Skeletal muscle satellite cell (primary cell): ENCODE results near the gene PCDH10.
A peak's percentile ranks its signal among the peaks of the same experiment; 100 is the strongest.

Source experiments
- H3K27me3 ChIP-seq: 2 replicates; pipeline ENCODE4 v1.7.0; 2013; ENCODE audit warnings: low read length; ENCODE audit not compliant: control insufficient read depth, insufficient read depth
- H3K36me3 ChIP-seq: 2 replicates; pipeline ENCODE4 v1.7.0; 2013; ENCODE audit warnings: mild to moderate bottlenecking, control low read depth, low read length; ENCODE audit not compliant: insufficient read depth
- H3K4me1 ChIP-seq: 2 replicates; pipeline ENCODE4 v1.7.0; 2013; ENCODE audit warnings: low read length; ENCODE audit not compliant: control insufficient read depth, insufficient read depth
- H3K4me2 ChIP-seq: 2 replicates; pipeline ENCODE4 v1.7.0; 2013; ENCODE audit warnings: mild to moderate bottlenecking, low read length
- H3K4me3 ChIP-seq: 2 replicates; pipeline ENCODE4 v1.7.0; 2013; ENCODE audit warnings: low read length
- H3K9ac ChIP-seq: 2 replicates; pipeline ENCODE4 v1.7.0; 2013; ENCODE audit warnings: mild to moderate bottlenecking, low read depth, low read length, moderate library complexity
- H3K9me3 ChIP-seq: replicated peaks from 2 replicates; pipeline ENCODE4 v1.7.0; 2013; ENCODE audit warnings: mild to moderate bottlenecking, control low read depth, low read length

Gene PCDH10

DNA sequence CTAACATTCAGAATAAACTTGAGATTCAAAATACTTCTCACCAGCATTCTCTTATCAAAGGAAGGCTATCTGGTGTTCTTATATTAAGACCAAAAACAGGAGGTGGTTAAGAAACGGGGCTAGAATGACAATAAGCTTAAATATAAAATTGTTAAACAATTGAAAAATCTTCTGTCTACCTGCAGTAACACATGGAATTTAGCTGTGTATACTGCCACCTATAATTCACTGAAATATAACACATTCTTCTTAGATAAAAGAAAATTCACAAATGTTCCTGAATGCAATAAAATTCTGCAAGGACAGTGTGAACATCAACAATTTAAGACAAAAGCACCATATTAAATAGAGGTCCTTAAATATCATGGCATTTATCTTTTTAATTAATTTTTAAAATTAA is 11.5 kb upstream of the PCDH10 start:
- Histone ChIP-seq H3K36me3 (no peaks in the 10 kb centered on the region), H3K4me2 (no peak overlapping the region), H3K27me3 (no peaks in the 10 kb centered on the region), H3K4me1 (no peaks in the 10 kb centered on the region), H3K9ac (no peak overlapping the region), H3K9me3 (no peaks in the 10 kb centered on the region), H3K4me3 (no peak overlapping the region)

DNA sequence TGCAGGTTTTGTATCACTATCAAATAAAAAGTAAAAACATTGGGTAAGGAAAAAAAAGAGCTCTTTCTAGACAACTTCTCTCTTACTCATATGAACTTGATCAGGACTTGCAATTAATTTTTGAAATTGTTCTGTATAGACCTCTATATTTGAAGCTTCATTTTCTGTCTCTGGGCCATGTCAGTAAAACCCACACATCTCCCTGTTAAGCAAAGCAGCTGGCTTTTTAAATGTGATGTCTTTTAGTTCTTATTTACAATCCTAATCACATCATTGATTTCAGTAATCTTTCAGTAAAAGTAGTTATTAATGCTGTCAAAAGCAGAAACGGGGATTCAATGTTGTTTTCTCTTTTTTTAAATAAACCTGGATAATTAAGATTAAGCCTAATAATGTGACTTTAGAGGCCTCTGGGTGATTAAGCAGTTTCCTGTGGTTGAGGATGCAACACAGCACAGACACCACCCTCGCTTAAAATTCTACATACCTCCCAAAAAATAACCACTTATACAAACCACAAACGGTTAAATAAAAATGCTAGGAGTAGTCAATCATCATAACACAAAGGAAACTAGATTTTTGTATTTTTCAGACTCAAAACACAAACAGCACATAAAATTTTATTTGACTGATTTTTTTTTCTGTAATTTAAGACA is 5.2 kb upstream of the PCDH10 start:
- peaks cover 13% of the 10 kb centered on the region for H3K27me3 ChIP-seq
- H3K36me3 ChIP-seq = no peaks in the 10 kb centered on the region
- no peaks in the 10 kb centered on the region for H3K9me3 ChIP-seq
- no peak overlapping the region for H3K9ac ChIP-seq
- H3K4me3 ChIP-seq = no peak overlapping the region
- no peak overlapping the region for H3K4me2 ChIP-seq
- peaks cover 4% of the 10 kb centered on the region for H3K4me1 ChIP-seq

DNA sequence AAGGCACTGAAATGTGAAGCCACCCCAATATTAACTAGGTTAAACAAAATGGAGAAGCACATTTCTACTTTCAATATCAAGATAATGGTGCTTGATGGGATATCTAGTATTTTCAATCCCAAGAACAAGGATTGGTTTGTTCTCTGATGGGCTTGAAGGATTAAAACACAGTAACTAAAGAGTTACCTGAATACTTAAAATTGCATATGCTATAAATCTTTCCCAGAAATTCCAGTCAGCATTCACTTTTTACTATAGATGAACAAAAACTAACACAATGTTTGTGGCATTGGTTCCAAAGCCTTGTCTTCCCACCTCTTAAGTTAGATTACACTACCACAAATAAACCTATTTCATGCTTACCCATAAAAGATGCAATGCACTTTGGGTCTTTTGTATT is 3.9 kb upstream of the PCDH10 start:
- H3K36me3 ChIP-seq = no peaks in the 10 kb centered on the region
- no peak overlapping the region for H3K4me2 ChIP-seq
- no peaks in the 10 kb centered on the region for H3K9me3 ChIP-seq
- H3K27me3 ChIP-seq = peaks cover 19% of the 10 kb centered on the region
- H3K9ac ChIP-seq = no peak overlapping the region
- no peak overlapping the region for H3K4me3 ChIP-seq
- H3K4me1 ChIP-seq = peaks cover 6% of the 10 kb centered on the region

DNA sequence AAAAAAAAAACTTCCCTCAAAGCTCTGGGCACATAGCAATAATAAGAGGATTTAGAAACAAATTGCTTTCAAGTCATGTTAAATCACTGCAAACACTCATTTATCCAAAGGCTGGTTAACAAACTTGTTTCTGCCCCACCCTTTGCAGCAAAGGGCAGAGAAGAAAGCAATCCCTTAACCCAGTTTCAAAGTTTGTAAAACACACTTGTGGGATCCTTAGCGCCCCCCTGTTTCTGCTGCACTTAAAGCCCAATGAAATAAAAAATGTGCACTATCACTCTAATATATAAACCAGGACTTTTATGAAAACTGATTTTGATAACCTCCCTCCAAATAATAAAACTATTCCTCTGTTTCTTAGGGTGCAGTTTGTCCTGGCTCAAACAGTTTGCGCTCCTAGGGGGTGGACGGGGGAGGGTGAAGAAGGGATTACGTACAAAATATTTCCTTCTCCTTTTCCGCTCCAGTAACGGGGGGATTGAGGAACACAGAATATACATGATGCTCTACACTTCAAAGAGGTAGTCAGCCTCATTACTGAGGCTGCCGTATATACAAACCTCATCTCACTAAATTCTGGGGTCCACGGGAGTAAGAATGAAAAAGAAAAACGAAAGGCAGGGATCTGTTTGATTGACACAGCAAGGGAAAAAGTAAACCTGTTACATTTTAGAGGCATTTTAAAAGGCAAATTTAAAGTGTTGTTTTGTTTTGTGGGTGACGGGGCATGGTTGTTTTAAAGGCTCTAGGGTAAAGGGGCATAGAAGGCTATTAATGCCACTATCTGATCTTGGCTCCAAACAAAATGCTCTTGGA is 3.1 kb upstream of the PCDH10 start:
- Histone ChIP-seq H3K36me3 (no peaks in the 10 kb centered on the region), H3K4me1 (peaks cover 13% of the 10 kb centered on the region), H3K27me3 (peaks cover 26% of the 10 kb centered on the region), H3K4me2 (peak overlapping the region; percentile 83), H3K9ac (no peak overlapping the region), H3K9me3 (no peaks in the 10 kb centered on the region), H3K4me3 (peak overlapping the region; percentile 66)

DNA sequence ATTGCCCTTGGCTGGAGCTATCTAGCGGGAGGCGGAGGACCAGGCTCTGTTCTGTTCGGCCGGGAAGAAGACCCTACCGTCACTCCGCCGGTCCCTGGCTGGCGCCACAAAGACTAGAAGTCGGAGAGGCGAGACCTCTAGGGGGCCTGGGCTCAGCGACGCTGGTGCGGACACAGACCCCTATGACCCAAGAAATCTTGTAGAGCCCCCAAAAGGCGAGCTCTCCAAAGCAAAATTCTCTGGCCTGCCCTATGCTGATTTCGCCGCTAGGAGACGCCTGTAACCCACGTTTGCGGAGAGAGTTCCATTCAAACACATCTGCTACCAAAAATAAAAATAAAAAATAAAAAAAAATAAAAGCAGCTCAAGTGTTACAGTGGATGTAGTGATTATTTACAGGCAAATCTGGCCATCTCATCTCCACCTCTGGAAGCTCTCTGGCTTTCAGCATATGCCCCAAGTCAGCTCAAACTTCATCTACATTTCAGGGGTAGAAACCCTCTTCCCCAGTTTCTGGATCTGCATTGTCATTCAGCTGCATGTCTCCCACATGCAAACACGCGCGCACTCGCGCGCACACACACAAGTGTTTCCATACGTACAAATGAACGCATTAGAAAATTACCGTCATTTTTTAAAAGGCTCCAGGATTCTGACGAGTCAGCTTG is 2.4 kb upstream of the PCDH10 start:
- H3K4me1 ChIP-seq = peaks cover 21% of the 10 kb centered on the region

DNA sequence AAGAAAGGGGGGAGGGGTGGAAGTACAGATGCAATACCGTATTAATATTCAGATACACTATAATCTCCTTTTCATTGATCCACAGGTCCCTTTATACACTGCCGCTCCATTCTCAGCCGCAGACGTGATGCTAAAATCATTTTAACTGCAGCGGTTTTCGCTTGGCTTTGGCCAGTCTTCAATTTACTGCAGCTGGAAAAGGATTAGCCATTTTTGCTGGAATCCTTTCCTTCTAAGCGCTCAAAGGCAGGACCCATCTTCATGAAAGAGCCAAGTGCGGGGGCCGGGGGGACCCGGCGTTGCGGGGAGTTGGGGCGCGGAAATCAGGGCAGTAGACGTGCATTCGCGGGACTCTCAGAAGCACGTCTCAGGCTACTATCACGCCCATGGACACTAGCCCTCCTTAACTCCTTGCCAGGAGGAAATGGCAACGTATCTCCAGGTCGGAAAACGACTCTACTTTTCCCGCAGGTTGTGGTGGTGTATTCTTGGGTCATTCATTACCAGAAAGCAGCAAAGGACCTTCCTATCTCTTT is 1.7 kb upstream of the PCDH10 start:
- Histone ChIP-seq H3K4me2 (peak overlapping the region; percentile 83), H3K4me3 (peak overlapping the region; percentile 70), H3K27me3 (peaks cover 39% of the 10 kb centered on the region), H3K36me3 (no peaks in the 10 kb centered on the region), H3K4me1 (peaks cover 27% of the 10 kb centered on the region), H3K9ac (peak overlapping the region; percentile 7), H3K9me3 (no peaks in the 10 kb centered on the region)

More for the DNA sequence above, 2.4 kb upstream of the PCDH10 start:
- peak overlapping the region; percentile 83 for H3K4me2 ChIP-seq
- H3K36me3 ChIP-seq = no peaks in the 10 kb centered on the region
- H3K9ac ChIP-seq = no peak overlapping the region
- H3K4me3 ChIP-seq = peak overlapping the region; percentile 70
- H3K27me3 ChIP-seq = peaks cover 33% of the 10 kb centered on the region
- no peaks in the 10 kb centered on the region for H3K9me3 ChIP-seq

DNA sequence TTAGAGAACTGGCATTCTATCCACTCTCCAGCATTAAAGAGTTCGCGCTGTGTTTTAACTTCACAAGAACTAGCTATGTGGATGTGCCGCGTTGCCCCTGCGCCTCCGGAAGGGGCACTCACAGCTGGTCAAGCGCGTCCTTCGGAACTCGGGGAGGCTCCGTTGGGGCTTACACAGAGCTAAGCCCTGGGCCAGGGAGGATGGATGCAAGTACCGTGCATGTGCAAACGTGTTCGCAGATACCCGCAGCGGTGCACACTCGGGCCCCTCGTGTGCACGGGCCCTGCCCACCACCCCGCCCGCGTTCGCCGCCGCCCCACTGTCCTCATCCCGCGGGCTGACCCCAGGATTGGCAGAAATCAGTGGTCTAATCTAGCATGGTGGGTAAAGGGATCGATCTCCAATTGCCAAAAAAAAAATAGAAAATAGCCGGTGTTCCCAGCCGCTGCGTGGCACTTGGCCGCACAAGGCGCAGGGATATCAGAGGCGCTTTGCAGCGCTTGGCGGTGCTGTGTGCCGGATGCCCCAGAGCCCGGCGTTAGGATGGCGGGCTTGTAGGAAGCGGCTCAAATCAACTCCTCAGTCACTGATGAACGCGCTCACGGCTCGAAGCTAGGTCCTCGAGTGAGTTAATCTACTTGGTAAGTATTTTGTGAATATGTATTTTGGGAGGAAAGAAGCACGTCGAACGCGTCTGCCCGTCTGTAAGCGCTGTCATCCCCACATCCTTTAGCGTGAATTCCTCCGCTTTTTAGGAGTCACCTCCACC is 989 bp upstream of the PCDH10 start:
- no peaks in the 10 kb centered on the region for H3K36me3 ChIP-seq
- no peaks in the 10 kb centered on the region for H3K9me3 ChIP-seq
- peak overlapping the region; percentile 83 for H3K4me2 ChIP-seq
- peaks cover 30% of the 10 kb centered on the region for H3K4me1 ChIP-seq
- peak overlapping the region; percentile 70 for H3K4me3 ChIP-seq
- peaks cover 42% of the 10 kb centered on the region for H3K27me3 ChIP-seq
- H3K9ac ChIP-seq = no peak overlapping the region

DNA sequence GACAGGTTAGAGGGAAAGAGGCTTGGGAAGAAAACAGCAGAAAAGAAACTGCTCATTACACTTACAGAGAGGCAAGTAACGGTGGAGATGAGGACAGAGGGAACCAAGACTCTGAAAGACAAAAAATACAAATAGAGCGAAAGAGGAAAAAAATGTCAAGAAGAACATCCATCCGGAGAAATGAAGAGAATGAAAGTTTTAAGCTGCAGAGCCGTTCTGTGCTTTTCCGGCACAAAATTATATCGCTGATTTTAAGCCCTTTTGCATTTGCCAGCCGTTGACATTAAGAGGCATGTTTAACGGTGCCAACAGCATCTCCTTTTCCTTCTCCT is 236 bp downstream of the PCDH10 start:
- Histone ChIP-seq H3K36me3 (no peaks in the 10 kb centered on the region), H3K27me3 (peaks cover 42% of the 10 kb centered on the region), H3K4me2 (peak overlapping the region; percentile 83), H3K4me1 (peaks cover 30% of the 10 kb centered on the region), H3K9me3 (no peaks in the 10 kb centered on the region), H3K9ac (peak overlapping the region; percentile 37), H3K4me3 (peak overlapping the region; percentile 70)

DNA sequence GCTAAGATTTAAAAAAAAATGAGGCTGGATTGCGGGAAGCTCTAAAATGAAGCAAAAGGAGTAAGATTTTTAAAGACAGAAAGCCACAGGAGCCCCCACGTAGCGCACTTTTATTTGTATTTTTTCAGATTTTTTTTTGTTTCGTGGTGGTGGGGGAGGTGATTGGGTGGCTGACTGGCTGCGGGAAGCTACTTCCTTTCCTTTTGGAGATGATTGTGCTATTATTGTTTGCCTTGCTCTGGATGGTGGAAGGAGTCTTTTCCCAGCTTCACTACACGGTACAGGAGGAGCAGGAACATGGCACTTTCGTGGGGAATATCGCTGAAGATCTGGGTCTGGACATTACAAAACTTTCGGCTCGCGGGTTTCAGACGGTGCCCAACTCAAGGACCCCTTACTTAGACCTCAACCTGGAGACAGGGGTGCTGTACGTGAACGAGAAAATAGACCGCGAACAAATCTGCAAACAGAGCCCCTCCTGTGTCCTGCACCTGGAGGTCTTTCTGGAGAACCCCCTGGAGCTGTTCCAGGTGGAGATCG is 908 bp downstream of the PCDH10 start:
- H3K4me1 ChIP-seq = peaks cover 30% of the 10 kb centered on the region
- peak overlapping the region; percentile 83 for H3K4me2 ChIP-seq
- H3K4me3 ChIP-seq = peak overlapping the region; percentile 70
- H3K36me3 ChIP-seq = no peaks in the 10 kb centered on the region
- H3K27me3 ChIP-seq = peaks cover 42% of the 10 kb centered on the region
- H3K9me3 ChIP-seq = no peaks in the 10 kb centered on the region
- H3K9ac ChIP-seq = peak overlapping the region; percentile 37

DNA sequence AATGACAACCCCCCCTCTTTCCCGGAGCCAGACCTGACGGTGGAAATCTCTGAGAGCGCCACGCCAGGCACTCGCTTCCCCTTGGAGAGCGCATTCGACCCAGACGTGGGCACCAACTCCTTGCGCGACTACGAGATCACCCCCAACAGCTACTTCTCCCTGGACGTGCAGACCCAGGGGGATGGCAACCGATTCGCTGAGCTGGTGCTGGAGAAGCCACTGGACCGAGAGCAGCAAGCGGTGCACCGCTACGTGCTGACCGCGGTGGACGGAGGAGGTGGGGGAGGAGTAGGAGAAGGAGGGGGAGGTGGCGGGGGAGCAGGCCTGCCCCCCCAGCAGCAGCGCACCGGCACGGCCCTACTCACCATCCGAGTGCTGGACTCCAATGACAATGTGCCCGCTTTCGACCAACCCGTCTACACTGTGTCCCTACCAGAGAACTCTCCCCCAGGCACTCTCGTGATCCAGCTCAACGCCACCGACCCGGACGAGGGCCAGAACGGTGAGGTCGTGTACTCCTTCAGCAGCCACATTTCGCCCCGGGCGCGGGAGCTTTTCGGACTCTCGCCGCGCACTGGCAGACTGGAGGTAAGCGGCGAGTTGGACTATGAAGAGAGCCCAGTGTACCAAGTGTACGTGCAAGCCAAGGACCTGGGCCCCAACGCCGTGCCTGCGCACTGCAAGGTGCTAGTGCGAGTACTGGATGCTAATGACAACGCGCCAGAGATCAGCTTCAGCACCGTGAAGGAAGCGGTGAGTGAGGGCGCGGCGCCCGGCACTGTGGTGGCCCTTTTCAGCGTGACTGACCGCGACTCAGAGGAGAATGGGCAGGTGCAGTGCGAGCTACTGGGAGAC is 1.6 kb downstream of the PCDH10 start:
- H3K4me3 ChIP-seq = peak overlapping the region; percentile 70
- H3K27me3 ChIP-seq = peaks cover 42% of the 10 kb centered on the region

More for the DNA sequence above, 1.6 kb downstream of the PCDH10 start:
- H3K9me3 ChIP-seq = no peaks in the 10 kb centered on the region
- peak overlapping the region; percentile 83 for H3K4me2 ChIP-seq
- peaks cover 30% of the 10 kb centered on the region for H3K4me1 ChIP-seq
- no peak overlapping the region for H3K9ac ChIP-seq
- H3K36me3 ChIP-seq = no peaks in the 10 kb centered on the region
